Loucy (cell line): ENCODE data around the gene TESMIN.

Experiments
- H2AFZ ChIP-seq: fragments of 200-600 bp; sonication (generic); 2 replicates; pipeline ENCODE4 v1.6.0; 2016; ENCODE audit warnings: antibody characterized with exemption, mild to moderate bottlenecking, low read length, moderate library complexity
- H3F3A ChIP-seq: fragments of 200-600 bp; 2 replicates; pipeline ENCODE4 v1.6.0; 2016; ENCODE audit warnings: antibody characterized with exemption, low read depth, mild to moderate bottlenecking
- H3K27me3 ChIP-seq: fragments of 200-600 bp; sonication (generic); 2 replicates; pipeline ENCODE4 v1.6.1; 2014; ENCODE audit warnings: low read length, mild to moderate bottlenecking; ENCODE audit not compliant: insufficient read depth, poor library complexity, severe bottlenecking
- H3K36me3 ChIP-seq: fragments of 200-600 bp; sonication (generic); 2 replicates; pipeline ENCODE4 v1.6.1; 2016; ENCODE audit warnings: low read length; ENCODE audit not compliant: insufficient read depth
- H3K4me1 ChIP-seq: fragments of 200-600 bp; sonication (generic); 2 replicates; pipeline ENCODE4 v1.5.1; 2014; ENCODE audit warnings: low read length, mild to moderate bottlenecking; ENCODE audit not compliant: insufficient read depth, poor library complexity, severe bottlenecking
- H3K4me2 ChIP-seq: fragments of 200-600 bp; sonication (generic); 2 replicates; pipeline ENCODE4 v1.6.0; 2014; ENCODE audit warnings: antibody characterized with exemption, low read length, low read depth, mild to moderate bottlenecking; ENCODE audit not compliant: poor library complexity, severe bottlenecking
- H3K4me3 ChIP-seq: fragments of 200-600 bp; sonication (generic); 2 replicates; pipeline ENCODE4 v1.5.1; 2014; ENCODE audit warnings: low read length, mild to moderate bottlenecking, mixed read lengths; ENCODE audit not compliant: poor library complexity, severe bottlenecking
- H3K79me2 ChIP-seq: fragments of 200-600 bp; sonication (generic); 2 replicates; pipeline ENCODE4 v1.6.1; 2014; ENCODE audit warnings: low read length; ENCODE audit not compliant: insufficient read depth
- H3K9ac ChIP-seq: fragments of 200-600 bp; sonication (generic); 2 replicates; pipeline ENCODE4 v1.6.0; 2014; ENCODE audit warnings: mild to moderate bottlenecking, low read depth, low read length, moderate library complexity; ENCODE audit not compliant: poor library complexity, severe bottlenecking
- H3K9me2 ChIP-seq: fragments of 200-600 bp; sonication (generic); replicated peaks from 2 replicates; pipeline ENCODE4 v1.6.1; 2016; ENCODE audit warnings: low read depth, low read length, mixed read lengths
- H3K9me3 ChIP-seq: fragments of 200-600 bp; sonication (generic); 2 replicates; pipeline ENCODE4 v1.6.1; 2014; ENCODE audit warnings: mild to moderate bottlenecking, antibody characterized with exemption, low read length, low read depth; ENCODE audit not compliant: insufficient read depth
- H4K20me1 ChIP-seq: fragments of 200-600 bp; sonication (generic); 2 replicates; pipeline ENCODE4 v1.6.0; 2014; ENCODE audit warnings: antibody characterized with exemption, low read length, mild to moderate bottlenecking; ENCODE audit not compliant: insufficient read depth, poor library complexity, severe bottlenecking
- EZH2phosphoT487 ChIP-seq: fragments of 200-600 bp; IDR thresholded peaks from 2 replicates; pipeline ENCODE4 v1.6.1; 2018; ENCODE audit warnings: antibody characterized with exemption, mild to moderate bottlenecking, moderate library complexity, borderline replicate concordance
- TF ChIP-seq, protein P1 (sequence below): fragments of 200-600 bp; sonication (generic); conservative IDR thresholded peaks from 2 replicates; pipeline ENCODE4 v1.5.1; 2014; ENCODE audit warnings: mild to moderate bottlenecking, antibody characterized with exemption, low read length

TESMIN gene

DNA sequence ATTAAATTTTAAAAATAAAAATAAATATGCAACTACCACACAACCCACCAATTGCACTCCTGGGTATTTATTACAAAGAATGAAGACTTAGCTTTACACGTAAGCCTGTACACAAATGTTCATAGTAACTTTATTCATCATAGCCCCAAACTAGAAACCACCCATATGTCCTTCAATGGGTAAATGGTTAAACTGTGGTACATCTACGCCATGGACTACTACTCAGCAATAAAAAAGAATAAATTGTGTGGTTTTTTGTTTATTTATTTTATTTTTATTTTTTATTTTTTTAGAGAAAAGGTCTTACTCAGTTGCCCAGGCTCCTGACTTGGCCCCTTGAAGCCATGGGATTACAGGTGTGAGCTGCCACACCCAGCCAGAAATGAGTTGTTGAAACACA, 52.3 kb downstream of the TESMIN start:
- no peaks in the 10 kb centered on the region for H3K36me3 ChIP-seq
- TF ChIP-seq EZH2phosphoT487 = no peak
- TF ChIP-seq, protein P1, sequence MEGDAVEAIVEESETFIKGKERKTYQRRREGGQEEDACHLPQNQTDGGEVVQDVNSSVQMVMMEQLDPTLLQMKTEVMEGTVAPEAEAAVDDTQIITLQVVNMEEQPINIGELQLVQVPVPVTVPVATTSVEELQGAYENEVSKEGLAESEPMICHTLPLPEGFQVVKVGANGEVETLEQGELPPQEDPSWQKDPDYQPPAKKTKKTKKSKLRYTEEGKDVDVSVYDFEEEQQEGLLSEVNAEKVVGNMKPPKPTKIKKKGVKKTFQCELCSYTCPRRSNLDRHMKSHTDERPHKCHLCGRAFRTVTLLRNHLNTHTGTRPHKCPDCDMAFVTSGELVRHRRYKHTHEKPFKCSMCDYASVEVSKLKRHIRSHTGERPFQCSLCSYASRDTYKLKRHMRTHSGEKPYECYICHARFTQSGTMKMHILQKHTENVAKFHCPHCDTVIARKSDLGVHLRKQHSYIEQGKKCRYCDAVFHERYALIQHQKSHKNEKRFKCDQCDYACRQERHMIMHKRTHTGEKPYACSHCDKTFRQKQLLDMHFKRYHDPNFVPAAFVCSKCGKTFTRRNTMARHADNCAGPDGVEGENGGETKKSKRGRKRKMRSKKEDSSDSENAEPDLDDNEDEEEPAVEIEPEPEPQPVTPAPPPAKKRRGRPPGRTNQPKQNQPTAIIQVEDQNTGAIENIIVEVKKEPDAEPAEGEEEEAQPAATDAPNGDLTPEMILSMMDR = no peak
- H3F3A ChIP-seq = no peaks in the 10 kb centered on the region
- H3K79me2 ChIP-seq = no peaks in the 10 kb centered on the region
- no peak overlapping the region for H3K9ac ChIP-seq
- H3K4me2 ChIP-seq = no peak overlapping the region
- H2AFZ ChIP-seq = no peak overlapping the region
- no peaks in the 10 kb centered on the region for H3K4me1 ChIP-seq
- H3K9me2 ChIP-seq = no peaks in the 10 kb centered on the region
- no peaks in the 10 kb centered on the region for H4K20me1 ChIP-seq
- H3K27me3 ChIP-seq = no peaks in the 10 kb centered on the region
- H3K9me3 ChIP-seq = no peaks in the 10 kb centered on the region
- no peak overlapping the region for H3K4me3 ChIP-seq

GRCh38 chr11:68695531-68695930, 55.8 kb downstream of the TESMIN start:
- H3K9ac ChIP-seq = no peak overlapping the region
- H3K4me2 ChIP-seq = no peak overlapping the region
- no peaks in the 10 kb centered on the region for H4K20me1 ChIP-seq
- no peaks in the 10 kb centered on the region for H3K9me3 ChIP-seq
- TF ChIP-seq, protein P1 = no peak
- no peak for TF ChIP-seq EZH2phosphoT487
- H3K9me2 ChIP-seq = no peaks in the 10 kb centered on the region
- H3K79me2 ChIP-seq = no peaks in the 10 kb centered on the region
- no peaks in the 10 kb centered on the region for H3F3A ChIP-seq
- no peak overlapping the region for H3K4me3 ChIP-seq
- H3K4me1 ChIP-seq = peaks cover 7% of the 10 kb centered on the region
- H3K27me3 ChIP-seq = no peaks in the 10 kb centered on the region
- no peak overlapping the region for H2AFZ ChIP-seq
- no peaks in the 10 kb centered on the region for H3K36me3 ChIP-seq

DNA sequence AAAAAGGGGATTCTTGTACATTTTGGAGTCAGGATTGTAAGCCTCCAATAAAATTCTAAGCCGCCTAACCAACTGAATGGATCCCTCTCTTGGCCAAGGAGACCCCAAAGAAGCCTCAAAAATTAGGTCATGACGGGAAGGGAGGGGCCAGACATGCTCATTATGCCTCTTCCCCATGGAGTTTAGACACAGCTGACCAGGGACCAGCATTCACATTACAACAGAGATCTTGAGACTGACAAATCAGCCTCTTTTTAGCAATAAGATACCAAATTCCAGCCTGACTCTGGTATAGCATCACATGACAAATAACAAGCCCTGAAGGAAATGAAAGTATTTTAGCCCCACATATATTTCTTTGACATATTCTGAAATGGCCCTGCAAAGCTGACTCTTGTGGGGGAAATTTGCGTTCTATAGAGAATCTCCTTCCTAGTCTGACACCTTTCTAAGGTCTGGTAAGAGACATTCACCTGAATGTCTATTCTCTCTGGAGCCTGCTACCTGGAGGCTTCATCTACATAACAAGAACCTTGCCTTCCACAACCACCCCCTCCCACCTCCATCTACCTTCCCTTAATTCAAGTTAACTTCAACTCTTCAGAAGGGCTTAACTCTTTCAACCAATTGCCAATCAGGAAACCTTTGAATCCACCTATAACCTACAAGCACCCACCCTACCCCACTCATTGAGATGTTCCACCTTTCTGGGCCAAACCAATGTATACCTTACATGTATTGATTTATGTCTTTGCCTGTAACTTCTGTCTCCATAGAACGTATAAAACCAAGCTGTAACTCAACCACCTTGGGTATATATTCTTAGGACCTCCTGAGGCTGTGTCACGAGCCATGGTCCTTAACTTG, 56.7 kb downstream of the TESMIN start:
- peaks cover 10% of the 10 kb centered on the region for H3K4me1 ChIP-seq
- no peak overlapping the region for H2AFZ ChIP-seq
- H3K27me3 ChIP-seq = no peaks in the 10 kb centered on the region
- TF ChIP-seq, protein P1 = no peak
- TF ChIP-seq EZH2phosphoT487 = no peak
- H3K36me3 ChIP-seq = no peaks in the 10 kb centered on the region
- no peak overlapping the region for H3K4me3 ChIP-seq
- H3K9me2 ChIP-seq = no peaks in the 10 kb centered on the region
- H3K79me2 ChIP-seq = no peaks in the 10 kb centered on the region
- no peaks in the 10 kb centered on the region for H3F3A ChIP-seq
- no peak overlapping the region for H3K9ac ChIP-seq
- H3K4me2 ChIP-seq = no peak overlapping the region
- no peaks in the 10 kb centered on the region for H4K20me1 ChIP-seq
- no peaks in the 10 kb centered on the region for H3K9me3 ChIP-seq
